ENCODE results near the gene VPS37C. TPM values are rescaled to one million over a fixed set of nuclear protein-coding genes. Genes with fewer than 3 reads are reported as not detected.

Gene VPS37C
- total RNA-seq, 1 donor from 2014 or later, result 15.8 TPM

- H3K27ac ChIP-seq (replicated peaks), result no peak overlapping the region
- no peak for TF ChIP-seq CTCF (IDR thresholded peaks at IDR 0.05; ENCODE audit: borderline replicate concordance)
- no peak overlapping the region for H3K4me3 ChIP-seq
- peaks cover 12% of the 10 kb centered on the region for H3K9me3 ChIP-seq (replicated peaks)
- no peaks in the 10 kb centered on the region for H3K36me3 ChIP-seq
- peaks cover 63% of the 10 kb centered on the region for H3K27me3 ChIP-seq (ENCODE audit: low read depth)
- intact Hi-C loops (cut with micrococcal nuclease), result no loop called here
- DNase-seq, result no peak
- H3K4me1 ChIP-seq, result no peaks in the 10 kb centered on the region
Observed at GRCh38 chr11:61198948-61199523, 37.8 kb upstream of the VPS37C start.

GRCh38 chr11:61198361-61198760 lies 37.1 kb upstream of the VPS37C start:
- intact Hi-C loops (cut with micrococcal nuclease), result no loop called here
- peaks cover 12% of the 10 kb centered on the region for H3K9me3 ChIP-seq (replicated peaks)
- no peak overlapping the region for H3K4me3 ChIP-seq
- peaks cover 61% of the 10 kb centered on the region for H3K27me3 ChIP-seq (ENCODE audit: low read depth)
- no peak overlapping the region for H3K27ac ChIP-seq (replicated peaks)
- H3K4me1 ChIP-seq, result no peaks in the 10 kb centered on the region
- H3K36me3 ChIP-seq, result no peaks in the 10 kb centered on the region
- no peak for DNase-seq
- no peak for TF ChIP-seq CTCF (IDR thresholded peaks at IDR 0.05; ENCODE audit: borderline replicate concordance)

GRCh38 chr11:61195719-61196118 lies 34.5 kb upstream of the VPS37C start:
- TF ChIP-seq CTCF (IDR thresholded peaks at IDR 0.05; ENCODE audit: borderline replicate concordance), result no peak
- no peak overlapping the region for H3K4me3 ChIP-seq

GRCh38 chr11:61194981-61195695 lies 33.9 kb upstream of the VPS37C start:
- intact Hi-C loops (cut with micrococcal nuclease), result no loop called here
- TF ChIP-seq CTCF (IDR thresholded peaks at IDR 0.05; ENCODE audit: borderline replicate concordance), result no peak
- no peak for DNase-seq

More at GRCh38 chr11:61195719-61196118, 34.5 kb upstream of the VPS37C start:
- Histone ChIP-seq H3K9me3 (replicated peaks) (peaks cover 12% of the 10 kb centered on the region), H3K36me3 (no peaks in the 10 kb centered on the region), H3K4me1 (no peaks in the 10 kb centered on the region), H3K27me3 (ENCODE audit: low read depth) (peaks cover 66% of the 10 kb centered on the region), H3K27ac (replicated peaks) (no peak overlapping the region)
- intact Hi-C loops (cut with micrococcal nuclease), result no loop called here
- no peak for DNase-seq

GRCh38 chr11:61194169-61194671 lies 33.0 kb upstream of the VPS37C start:
- DNase-seq, result no peak
- Histone ChIP-seq H3K36me3 (no peaks in the 10 kb centered on the region), H3K9me3 (replicated peaks) (peaks cover 10% of the 10 kb centered on the region), H3K4me3 (no peak overlapping the region), H3K27ac (replicated peaks) (no peak overlapping the region), H3K4me1 (no peaks in the 10 kb centered on the region), H3K27me3 (ENCODE audit: low read depth) (peaks cover 78% of the 10 kb centered on the region)
- intact Hi-C loops (cut with micrococcal nuclease), result no loop called here
- TF ChIP-seq CTCF (IDR thresholded peaks at IDR 0.05; ENCODE audit: borderline replicate concordance), result no peak

More at GRCh38 chr11:61194981-61195695, 33.9 kb upstream of the VPS37C start:
- peaks cover 12% of the 10 kb centered on the region for H3K9me3 ChIP-seq (replicated peaks)
- no peaks in the 10 kb centered on the region for H3K36me3 ChIP-seq
- no peak overlapping the region for H3K4me3 ChIP-seq
- H3K27ac ChIP-seq (replicated peaks), result no peak overlapping the region
- H3K4me1 ChIP-seq, result no peaks in the 10 kb centered on the region
- peaks cover 72% of the 10 kb centered on the region for H3K27me3 ChIP-seq (ENCODE audit: low read depth)
